GM18526 (cell line): ENCODE measurements around the gene JAKMIP1.

Experiments used
- POLR2A ChIP-seq: IDR thresholded peaks from 3 replicates; pipeline ENCODE4 v1.6.1; 2011; ENCODE audit not compliant: insufficient read length; ENCODE audit errors: extremely low read depth

The JAKMIP1 gene

DNA sequence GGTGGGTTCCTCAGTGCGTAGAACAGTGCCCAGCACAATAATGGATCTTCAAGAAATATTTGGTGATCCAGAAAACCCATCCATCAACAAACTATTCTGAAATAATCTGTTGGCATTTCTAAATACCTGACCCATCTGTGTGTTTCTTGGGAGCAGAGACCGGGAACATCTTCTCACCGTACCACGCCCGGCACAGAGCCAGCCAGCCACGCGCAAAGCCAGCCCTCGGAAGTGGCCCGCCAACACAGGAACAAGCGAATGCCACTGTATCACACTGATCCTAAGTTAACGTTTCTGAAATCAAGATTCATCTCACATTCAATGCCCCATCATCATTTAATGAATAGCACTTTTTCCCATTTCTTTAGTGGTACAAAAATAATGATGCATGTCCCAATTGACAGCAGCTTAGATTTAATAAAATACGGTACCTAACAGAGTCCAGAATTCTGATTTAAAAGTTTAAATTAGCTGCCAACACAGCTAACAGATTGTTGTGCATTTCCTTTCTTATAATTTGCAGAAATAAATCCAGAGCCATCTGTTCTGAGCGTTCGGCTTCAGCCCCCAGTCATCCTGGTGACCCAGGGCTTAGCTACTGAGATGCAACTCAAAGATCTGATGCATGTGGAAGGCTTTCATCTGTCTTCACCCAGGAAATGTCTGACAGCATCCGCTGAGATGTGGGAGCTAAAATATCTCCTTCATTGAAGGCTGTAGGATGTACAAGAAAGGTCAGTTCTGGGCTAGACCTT is 44.2 kb downstream of the JAKMIP1 start:
- TF ChIP-seq POLR2A = no peak

DNA sequence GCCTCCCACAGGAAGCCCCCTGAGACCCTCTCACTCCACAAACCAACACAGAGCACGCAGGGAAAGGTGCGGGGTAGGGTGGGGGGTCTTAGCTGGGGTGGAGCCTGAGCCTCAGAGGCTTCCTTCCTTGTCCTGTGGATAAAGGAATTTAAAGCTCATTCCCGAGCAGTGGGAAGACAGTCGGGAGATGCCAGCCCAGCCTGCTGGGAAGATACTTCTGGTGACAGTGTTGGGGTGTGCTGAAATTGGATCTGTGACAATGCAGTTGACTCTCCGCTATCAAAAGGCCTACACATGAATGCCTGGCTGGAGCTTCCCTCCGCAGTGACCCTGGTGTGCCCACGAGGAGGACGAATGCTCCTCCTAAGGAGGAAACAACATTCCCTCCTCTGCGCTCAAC is 45.5 kb downstream of the JAKMIP1 start:
- TF ChIP-seq POLR2A = no peak

DNA sequence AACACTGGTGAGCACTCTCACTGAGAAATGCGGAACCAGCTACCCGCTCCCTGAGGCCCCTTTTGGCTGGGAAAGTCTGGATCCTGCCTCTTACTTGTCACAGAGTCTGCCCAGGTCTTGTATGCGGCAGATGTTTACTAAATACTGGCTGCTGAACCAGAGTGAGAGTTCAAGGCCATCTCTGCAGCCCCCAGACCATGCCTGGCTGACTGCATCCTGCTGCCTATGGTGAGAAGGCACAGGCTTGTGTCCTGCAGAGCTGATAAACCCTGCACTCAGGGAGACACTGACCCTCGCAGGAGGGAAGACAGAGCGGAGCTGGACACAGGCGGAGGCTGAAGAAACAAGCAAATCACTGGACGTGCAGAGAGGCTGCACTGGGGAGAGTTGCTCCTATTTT is 46.5 kb downstream of the JAKMIP1 start:
- TF ChIP-seq POLR2A = no peak

DNA sequence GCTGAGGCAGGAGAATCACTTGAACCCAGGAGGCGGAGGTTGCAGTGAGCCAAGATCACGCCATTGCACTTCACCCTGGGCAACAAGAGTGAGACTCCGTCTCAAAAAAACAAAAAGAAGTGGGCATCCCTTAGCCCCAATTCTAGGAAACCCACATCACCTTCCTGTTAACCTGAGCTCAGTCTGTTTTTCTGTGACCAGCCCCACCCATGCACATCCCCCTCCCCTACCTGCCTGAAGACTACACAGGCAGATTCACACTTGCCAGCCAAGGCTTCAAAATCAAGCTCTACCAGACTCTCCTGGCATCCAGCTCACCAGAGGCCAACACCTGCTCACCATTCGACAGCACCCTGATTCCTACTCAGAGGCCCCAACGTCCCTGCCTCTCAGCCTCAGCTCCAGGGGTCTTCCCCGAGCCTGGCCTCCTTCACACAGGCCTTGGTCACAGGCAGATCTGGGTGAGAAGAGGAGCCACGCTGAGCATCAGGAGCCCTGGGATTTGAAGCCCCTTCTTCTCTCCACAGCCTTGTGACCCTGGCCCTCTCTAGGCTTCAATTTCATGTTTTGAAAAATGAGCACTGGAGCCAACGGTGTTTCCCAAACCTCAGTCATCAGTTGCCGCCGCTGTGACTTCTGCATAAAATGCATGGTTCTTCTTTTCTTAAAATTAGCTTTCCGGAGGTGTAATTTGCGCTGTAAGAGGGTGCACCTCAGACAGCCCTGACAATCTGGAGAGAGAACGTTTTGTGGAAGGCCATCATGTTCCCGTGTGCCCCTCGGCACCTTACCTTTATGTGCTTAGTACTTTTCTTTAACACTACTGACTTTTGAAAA is 47.3 kb downstream of the JAKMIP1 start:
- TF ChIP-seq POLR2A = no peak

DNA sequence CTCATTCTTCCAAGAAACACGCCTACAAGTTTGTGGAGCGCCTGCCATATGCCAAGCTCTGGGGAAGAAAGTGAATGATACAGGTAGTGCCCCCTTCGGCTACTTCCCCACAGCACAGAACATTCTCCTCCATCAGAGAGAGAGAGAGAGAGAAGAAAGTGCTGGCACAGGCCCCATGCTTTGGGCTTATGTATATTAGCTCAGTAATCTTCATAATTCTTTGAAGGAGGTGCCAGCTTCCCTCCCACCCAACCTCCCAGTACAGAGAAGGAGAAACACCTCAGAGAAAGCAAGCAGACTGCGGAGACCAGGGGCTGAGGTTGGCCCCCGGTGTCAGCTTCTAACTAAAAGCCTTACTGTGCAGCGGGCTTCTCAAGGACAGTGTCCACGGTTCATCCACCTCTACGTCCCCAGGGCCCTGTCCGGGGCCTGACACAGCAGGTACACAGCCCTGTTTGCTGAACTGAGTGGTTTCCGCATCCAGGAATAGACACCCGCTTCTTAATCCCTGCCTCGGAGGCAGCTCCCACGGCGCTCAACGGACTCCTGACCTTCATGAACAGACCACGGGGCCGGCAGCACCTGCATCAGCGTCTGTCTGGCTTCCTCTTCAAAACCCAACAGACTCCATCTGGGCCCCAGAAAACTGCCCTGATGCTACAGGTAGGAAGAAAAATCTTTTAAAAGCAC is 50.2 kb downstream of the JAKMIP1 start:
- TF ChIP-seq POLR2A = no peak

DNA sequence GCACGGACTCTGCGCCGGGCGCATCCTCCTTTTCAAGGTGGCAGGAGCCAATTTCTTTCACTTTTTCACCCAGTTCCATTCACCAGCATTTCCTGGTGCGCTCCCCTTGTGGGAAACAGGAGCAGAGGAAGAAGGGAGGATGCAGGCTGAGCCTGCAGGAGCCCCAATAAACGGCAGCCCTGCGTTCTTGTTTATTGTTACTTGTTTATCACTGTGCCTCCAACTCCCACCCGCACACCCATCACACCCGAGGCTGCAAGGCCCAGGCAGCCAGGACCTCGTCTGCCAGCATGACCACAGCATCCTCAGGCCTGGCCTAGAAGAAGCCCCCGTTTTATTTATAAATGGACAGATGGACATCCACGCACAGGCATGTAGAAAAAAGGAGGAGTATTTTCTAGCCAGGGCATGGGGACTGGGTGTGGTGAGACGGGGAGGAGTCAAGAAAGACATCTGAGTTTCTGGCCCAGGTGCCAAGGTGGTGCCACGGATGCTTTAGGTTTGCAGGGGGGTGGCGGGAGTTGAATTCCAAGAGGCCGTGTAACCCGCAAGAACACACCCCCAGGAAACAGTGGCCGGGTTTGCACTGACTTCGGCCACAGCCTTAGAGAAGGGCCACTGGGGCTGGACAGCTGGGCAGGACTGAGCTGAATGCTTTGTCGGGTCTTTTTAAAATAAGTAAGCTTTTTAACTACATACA is 51.7 kb downstream of the JAKMIP1 start:
- TF ChIP-seq POLR2A = no peak

DNA sequence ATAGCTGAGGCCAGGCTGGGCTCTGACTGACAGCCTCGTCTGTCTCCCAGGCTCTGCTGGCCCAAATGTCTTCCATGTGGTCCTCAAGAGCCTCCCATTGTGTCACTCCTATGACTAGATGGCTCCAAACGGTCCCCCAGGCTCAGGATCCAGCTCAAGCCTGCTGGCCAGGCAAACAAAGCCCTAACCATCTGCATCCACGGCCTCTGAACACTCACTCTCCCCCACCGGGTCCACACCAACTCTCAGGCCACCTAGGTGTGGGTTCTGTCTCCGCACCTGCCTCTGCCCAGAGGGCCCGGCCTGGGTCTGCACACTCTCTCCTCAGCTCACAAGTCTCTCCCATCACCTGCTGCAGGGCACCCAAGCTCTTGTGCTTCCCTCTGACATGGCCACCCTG is 52.9 kb downstream of the JAKMIP1 start:
- TF ChIP-seq POLR2A = no peak

DNA sequence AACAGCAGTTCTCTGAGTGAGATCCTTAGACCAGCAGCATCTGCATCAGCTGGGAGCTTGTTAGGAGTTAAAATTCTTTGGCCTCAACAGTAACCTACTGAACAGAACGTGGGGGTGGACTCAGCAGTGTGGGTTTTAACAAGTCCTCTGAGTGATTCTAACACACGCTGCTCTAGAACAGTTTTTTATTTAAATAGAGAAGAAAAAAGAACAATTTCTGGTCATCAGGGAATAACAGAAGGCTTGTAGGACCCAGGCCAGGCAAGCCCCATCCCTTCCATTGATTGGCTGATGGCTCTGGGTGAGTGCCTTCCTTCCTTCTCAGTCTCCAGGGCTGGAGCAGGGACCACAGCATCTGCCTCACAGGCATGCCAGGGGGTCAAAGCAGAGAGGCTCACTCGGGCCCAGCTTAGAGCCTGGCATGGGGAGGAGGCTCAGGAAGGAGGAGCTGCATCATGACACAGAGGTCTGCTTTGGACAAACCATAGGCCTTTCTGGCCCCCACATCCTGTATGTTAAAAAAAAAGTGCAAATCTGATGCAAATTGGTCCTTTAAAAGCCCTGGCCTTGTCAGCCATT is 56.7 kb downstream of the JAKMIP1 start:
- TF ChIP-seq POLR2A = no peak

DNA sequence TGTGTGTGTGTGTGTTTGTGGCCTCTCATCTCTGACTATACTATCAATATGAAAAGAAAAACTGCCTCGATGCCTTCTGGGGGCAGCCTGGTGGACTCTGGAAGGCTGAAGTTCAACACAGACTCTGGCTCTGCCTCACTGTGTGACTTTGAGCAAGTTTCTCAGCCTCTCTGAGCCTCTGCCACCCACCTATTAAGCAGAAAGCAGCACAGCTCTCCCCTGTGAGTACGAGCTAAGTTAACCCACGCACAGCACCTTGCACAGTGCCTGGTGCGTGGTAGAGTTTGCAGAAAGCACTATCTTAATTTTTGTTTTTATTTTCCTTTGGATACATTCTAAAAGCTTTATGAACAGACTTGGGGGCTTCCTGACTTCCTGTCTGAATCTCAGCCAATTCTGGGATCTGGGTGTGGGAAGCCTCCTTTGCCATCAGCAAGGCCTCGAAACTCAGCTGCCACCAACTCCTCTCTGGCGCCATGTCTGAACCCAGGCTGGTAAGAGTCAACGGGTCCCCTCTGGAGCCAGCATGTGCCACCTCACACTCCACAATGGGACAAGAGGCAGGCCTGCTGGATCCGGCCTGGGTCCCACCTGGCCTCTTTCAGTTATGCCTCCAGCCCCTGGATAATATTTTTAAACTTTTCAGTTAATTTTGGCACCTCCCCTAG is 57.3 kb downstream of the JAKMIP1 start:
- no peak for TF ChIP-seq POLR2A

DNA sequence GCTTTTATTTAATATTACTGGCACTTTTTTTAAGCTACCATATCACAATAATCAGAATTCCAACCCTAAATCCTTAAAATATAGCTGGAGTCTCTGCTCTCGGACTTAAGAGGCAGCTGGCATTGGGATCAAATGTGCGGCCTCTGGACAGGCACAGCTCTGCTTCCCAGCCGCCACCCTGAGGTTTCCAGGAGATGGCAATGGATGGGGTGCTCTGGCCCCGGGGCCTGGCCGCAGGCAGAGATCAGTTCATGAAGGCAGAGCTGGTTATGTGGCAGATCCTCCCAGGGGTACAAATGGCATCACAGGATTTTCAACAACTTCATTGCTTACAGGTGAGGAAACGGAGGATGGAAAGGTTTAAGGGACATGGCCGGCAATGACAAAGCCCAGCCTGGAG is 57.8 kb downstream of the JAKMIP1 start:
- no peak for TF ChIP-seq POLR2A

DNA sequence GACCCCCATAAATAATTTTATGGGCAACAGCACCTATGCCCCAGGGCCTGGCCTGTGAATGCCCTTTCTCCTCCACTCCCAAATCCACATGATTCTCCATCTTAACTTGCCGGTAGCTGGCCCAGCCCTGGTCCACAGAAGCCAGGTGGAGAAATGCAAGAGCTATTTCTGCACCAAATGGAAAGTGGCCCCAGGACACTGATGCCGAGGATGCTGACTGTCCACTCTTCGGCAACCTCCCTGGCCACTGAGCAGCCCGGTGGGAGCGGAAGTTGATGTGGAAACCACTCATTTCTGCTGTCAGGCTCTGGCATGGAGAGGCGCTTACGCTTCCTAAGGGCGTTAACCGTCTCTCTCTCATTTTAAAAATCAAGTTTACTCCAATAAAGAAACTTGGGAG is 58.8 kb downstream of the JAKMIP1 start:
- TF ChIP-seq POLR2A = no peak

DNA sequence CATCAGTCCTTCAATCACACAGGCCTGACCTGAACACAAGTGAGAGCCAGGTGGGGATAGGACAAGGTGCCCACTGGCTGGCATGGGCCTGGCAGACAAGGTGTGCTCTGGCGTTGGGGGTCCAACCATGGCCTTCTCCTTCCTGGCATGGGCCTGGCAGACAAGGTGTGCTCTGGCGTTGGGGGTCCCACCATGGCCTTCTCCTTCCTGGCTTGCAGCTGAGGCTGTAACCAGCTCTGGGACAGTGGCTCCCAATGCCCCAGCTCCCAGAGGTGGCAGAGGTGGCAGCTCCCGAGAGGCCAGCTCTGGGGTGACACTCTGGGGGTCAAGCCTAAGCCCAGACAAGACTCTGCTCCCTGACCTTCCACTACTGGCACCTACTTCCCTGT is 62.6 kb downstream of the JAKMIP1 start:
- no peak for TF ChIP-seq POLR2A

DNA sequence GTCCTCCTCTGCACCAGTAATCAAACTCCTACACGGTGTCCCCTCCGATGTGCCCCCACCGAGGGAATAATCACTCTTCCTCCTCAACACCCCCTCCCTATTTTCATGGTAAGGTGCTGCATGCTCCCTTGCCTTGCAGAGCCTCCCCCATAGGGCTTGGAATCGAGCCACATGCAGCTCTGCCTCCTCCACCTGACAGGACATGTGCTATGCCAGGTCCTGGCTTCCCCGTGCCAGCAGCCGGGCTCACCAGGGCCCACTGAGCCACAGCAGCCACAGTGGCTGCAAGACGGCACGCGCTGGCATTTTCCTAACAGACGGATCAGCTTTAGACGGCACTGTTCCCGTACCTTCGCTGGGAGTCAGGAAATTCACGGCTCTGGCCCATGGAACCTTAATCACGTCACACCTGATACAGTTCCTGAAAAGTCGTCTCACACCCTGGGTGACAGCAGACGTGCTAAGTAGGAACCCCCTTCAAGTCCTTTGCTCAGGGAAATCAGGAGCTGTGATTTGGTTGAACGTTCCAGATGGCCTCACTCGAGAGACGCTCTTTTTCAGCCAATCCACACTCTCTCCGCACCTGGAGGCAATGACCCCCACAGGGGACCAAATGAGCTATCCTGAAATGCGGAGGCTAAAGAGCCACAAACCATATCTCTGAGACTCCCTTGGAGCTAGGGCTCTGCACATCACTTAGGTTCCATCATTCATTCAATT is 63.2 kb downstream of the JAKMIP1 start:
- TF ChIP-seq POLR2A = no peak
